ENCODE results near the gene XPO6. TPM values are rescaled to one million over a fixed set of nuclear protein-coding genes. Genes with fewer than 3 reads are reported as not detected.

XPO6 gene
- total RNA-seq, 1 experiment from 2014 or later: 112 TPM

DNA sequence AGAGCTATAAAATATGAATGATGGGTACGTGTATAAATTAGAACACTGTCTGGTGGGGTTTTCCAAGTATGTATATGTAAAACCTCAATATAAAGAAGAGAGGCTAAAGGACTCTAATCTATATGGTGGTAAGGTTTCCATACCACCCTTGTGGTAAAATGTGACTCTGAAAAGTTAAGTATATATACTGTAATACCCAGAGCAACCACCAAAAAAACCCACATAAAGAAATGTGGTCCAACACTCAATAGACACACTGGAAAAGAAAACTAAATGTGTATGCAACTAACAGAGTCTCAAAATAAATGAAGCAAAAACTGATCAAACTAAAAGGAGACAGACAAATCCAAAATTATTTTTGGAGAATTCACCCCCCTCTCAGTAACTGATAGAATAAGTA lies 72.2 kb downstream of the XPO6 start:
- no peaks in the 10 kb centered on the region for H3K4me1 ChIP-seq
- no peak for DNase-seq
- BruUV-seq (replicated peaks): no TSS peak
- POLR2A ChIA-PET: no interaction called here
- Mint-ChIP-seq H3K27me3 (ENCODE audit: insufficient read depth, unreplicated experiment) (no peaks in the 10 kb centered on the region), H3K9me3 (ENCODE audit: unreplicated experiment) (no peaks in the 10 kb centered on the region), H3K4me3 (ENCODE audit: unreplicated experiment) (no peak overlapping the region), H3K4me1 (ENCODE audit: low read depth, unreplicated experiment) (no peaks in the 10 kb centered on the region), H3K27ac (ENCODE audit: unreplicated experiment) (no peak overlapping the region), H3K36me3 (ENCODE audit: insufficient read depth, unreplicated experiment) (peaks cover 51% of the 10 kb centered on the region)
- no peaks in the 10 kb centered on the region for H3K9me3 ChIP-seq
- intact Hi-C loops (cut with micrococcal nuclease; ENCODE audit: unreplicated experiment): no loop called here
- H3K4me3 ChIP-seq (ENCODE audit: low read depth, low read length): no peak overlapping the region
- H3K27me3 ChIP-seq (replicated peaks; ENCODE audit: control insufficient read depth, insufficient read depth, low read length): no peaks in the 10 kb centered on the region
- H3K36me3 ChIP-seq (ENCODE audit: control insufficient read depth, insufficient read depth, low read length): no peaks in the 10 kb centered on the region
- CTCF ChIA-PET: no interaction called here
- TF ChIP-seq, protein P1, sequence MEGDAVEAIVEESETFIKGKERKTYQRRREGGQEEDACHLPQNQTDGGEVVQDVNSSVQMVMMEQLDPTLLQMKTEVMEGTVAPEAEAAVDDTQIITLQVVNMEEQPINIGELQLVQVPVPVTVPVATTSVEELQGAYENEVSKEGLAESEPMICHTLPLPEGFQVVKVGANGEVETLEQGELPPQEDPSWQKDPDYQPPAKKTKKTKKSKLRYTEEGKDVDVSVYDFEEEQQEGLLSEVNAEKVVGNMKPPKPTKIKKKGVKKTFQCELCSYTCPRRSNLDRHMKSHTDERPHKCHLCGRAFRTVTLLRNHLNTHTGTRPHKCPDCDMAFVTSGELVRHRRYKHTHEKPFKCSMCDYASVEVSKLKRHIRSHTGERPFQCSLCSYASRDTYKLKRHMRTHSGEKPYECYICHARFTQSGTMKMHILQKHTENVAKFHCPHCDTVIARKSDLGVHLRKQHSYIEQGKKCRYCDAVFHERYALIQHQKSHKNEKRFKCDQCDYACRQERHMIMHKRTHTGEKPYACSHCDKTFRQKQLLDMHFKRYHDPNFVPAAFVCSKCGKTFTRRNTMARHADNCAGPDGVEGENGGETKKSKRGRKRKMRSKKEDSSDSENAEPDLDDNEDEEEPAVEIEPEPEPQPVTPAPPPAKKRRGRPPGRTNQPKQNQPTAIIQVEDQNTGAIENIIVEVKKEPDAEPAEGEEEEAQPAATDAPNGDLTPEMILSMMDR (IDR thresholded peaks at IDR 0.05; ENCODE audit: insufficient read depth in 1 of 2, low read depth in 1 of 2, low read length in 1 of 2, severe bottlenecking in 1 of 2, unreplicated experiment in 1 of 2): no peak

DNA sequence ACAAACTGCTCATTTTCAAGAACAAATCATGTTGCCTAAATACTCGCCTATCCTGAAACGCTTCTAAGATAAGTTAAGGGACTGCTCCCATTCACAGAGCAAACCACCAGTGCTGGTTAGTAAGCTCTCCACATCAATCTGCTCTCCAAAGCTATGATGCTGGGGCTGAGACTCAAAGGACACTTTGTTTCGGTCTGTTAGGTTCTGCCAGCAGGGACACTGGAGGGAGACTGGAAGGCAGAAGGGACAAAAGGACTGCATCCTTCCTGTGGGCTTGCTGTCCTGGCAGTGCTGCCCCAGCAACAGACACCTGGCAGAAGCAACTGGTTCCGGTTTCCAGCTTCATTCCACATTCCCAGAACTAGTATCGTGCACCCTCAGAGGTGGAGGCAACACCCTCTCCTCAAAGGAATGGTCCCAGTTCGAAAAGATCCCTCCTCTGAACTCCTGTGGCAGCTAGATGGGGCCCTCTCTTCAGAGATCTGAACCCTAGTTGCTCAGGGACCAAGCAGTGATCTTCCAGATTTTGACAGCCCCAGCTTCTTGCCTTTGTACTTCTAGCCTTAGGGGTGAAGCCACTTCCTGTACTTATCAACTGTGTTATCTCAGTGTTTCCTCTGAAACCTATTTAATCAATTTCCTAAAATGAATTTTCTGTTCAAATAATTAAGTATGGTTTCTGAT lies 74.9 kb downstream of the XPO6 start:
- ChIA-PET CTCF (no interaction called here), POLR2A (no interaction called here)
- no peaks in the 10 kb centered on the region for H3K36me3 ChIP-seq (ENCODE audit: control insufficient read depth, insufficient read depth, low read length)
- no peaks in the 10 kb centered on the region for H3K9me3 ChIP-seq
- H3K36me3 Mint-ChIP-seq (ENCODE audit: insufficient read depth, unreplicated experiment): peaks cover 66% of the 10 kb centered on the region
- H3K27me3 ChIP-seq (replicated peaks; ENCODE audit: control insufficient read depth, insufficient read depth, low read length): no peaks in the 10 kb centered on the region
- TF ChIP-seq, protein P1 (IDR thresholded peaks at IDR 0.05; ENCODE audit: insufficient read depth in 1 of 2, low read depth in 1 of 2, low read length in 1 of 2, severe bottlenecking in 1 of 2, unreplicated experiment in 1 of 2): no peak
- no TSS peak for BruUV-seq (replicated peaks)
- H3K4me3 Mint-ChIP-seq (ENCODE audit: unreplicated experiment): no peak overlapping the region
- no peaks in the 10 kb centered on the region for H3K27me3 Mint-ChIP-seq (ENCODE audit: insufficient read depth, unreplicated experiment)
- no peak overlapping the region for H3K27ac Mint-ChIP-seq (ENCODE audit: unreplicated experiment)
- H3K4me1 Mint-ChIP-seq (ENCODE audit: low read depth, unreplicated experiment): no peaks in the 10 kb centered on the region
- no peaks in the 10 kb centered on the region for H3K4me1 ChIP-seq
- DNase-seq: no peak
- H3K4me3 ChIP-seq (ENCODE audit: low read depth, low read length): no peak overlapping the region
- intact Hi-C loops (cut with micrococcal nuclease; ENCODE audit: unreplicated experiment): no loop called here
- H3K9me3 Mint-ChIP-seq (ENCODE audit: unreplicated experiment): no peaks in the 10 kb centered on the region

DNA sequence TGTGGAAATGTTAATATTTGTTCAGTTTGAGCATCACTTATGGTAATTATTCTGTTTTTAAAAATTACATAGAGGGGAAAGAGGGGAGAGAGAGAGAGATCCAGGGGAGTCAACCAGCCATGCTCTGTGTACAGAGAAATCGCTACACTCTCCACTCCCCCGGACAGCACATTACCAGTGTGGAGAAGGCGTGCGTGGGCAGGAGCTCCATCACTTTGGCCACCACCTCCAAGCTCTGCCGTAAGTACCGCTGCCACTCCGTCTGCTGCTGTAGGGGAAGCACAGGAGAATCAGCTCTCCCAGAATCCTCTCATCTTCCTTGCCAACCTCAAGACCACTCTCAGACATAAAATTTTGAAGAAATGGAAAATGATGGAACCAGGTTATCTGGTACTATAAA lies 78.1 kb downstream of the XPO6 start:
- ChIA-PET POLR2A (no interaction called here), CTCF (no interaction called here)
- Histone ChIP-seq H3K4me1 (no peaks in the 10 kb centered on the region), H3K4me3 (ENCODE audit: low read depth, low read length) (no peak overlapping the region), H3K36me3 (ENCODE audit: control insufficient read depth, insufficient read depth, low read length) (no peaks in the 10 kb centered on the region; the same call in 1 of the 2 replicates), H3K9me3 (no peaks in the 10 kb centered on the region), H3K27me3 (replicated peaks; ENCODE audit: control insufficient read depth, insufficient read depth, low read length) (no peaks in the 10 kb centered on the region)
- intact Hi-C loops (cut with micrococcal nuclease; ENCODE audit: unreplicated experiment): no loop called here
- Mint-ChIP-seq H3K4me1 (ENCODE audit: low read depth, unreplicated experiment) (no peaks in the 10 kb centered on the region), H3K27me3 (ENCODE audit: insufficient read depth, unreplicated experiment) (no peaks in the 10 kb centered on the region), H3K9me3 (ENCODE audit: unreplicated experiment) (no peaks in the 10 kb centered on the region), H3K27ac (ENCODE audit: unreplicated experiment) (no peak overlapping the region), H3K36me3 (ENCODE audit: insufficient read depth, unreplicated experiment) (peaks cover 74% of the 10 kb centered on the region), H3K4me3 (ENCODE audit: unreplicated experiment) (no peak overlapping the region)
- TF ChIP-seq, protein P1 (IDR thresholded peaks at IDR 0.05; ENCODE audit: insufficient read depth in 1 of 2, low read depth in 1 of 2, low read length in 1 of 2, severe bottlenecking in 1 of 2, unreplicated experiment in 1 of 2): no peak
- no peak for DNase-seq
- no TSS peak for BruUV-seq (replicated peaks)

Data from Caco-2 (cell line).